Dedifferentiated amniotic fluid mesenchymal stem cell (primary cell): Measurements from ENCODE around the gene ZNF607.
A peak's percentile ranks its signal among the peaks of the same experiment; 100 is the strongest.
"Not testable (repeated sequence)": the region's sequence is repeated elsewhere in the genome, so short reads cannot be mapped to it uniquely, and the experiment has no call there.

Experiments used
- DNase-seq: peaks from one replicate; pipeline ENCODE4 v3.0.0-alpha.2; 2016; ENCODE audit errors: extremely low spot score

The ZNF607 gene

DNA sequence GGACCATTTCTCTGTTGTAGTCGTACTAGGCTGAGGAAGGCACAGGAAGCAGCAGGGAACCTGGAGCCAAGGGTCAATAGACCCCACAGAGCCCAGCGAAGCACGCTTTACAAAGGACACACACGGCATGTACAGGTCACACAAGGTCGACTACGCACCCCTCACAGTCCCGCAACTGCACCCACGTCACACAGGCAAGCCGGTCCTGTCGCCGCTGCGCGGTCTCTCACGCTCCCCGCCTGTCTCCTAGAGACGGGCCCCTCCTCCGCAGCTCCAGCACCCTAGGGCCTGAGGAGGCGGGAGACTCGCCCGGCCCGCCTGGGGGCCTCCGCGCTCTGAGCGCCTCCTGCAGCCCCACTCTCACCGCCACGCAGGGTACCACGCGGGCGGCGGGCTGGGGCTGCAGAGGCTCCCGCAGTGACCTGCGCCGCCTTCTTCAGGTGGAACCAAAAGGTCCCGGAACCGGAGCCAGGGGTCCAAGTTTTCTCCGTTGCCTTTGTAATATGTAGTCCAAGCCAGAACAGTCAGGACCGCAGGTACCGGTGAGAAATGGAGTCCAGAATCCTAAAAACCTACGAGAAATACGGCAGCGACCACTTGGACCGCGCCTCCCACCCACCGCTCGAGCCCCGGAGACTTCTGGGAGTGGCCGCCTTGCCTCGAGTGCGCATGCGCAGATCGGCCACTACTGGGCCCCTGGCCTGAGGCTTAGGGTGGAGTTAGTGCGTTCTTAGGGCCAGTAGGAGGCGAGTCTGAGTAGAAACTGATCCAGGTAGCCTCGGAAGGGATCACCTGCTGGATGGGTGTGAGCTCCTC lies at the start of gene ZNF607:
TSS of gene ZNF607 (minus strand) at position 651 of the 816 bp plus-strand sequence. CDS start 8,143 bp downstream, outside the sequence.
- DNase-seq: peak; percentile 73

DNA sequence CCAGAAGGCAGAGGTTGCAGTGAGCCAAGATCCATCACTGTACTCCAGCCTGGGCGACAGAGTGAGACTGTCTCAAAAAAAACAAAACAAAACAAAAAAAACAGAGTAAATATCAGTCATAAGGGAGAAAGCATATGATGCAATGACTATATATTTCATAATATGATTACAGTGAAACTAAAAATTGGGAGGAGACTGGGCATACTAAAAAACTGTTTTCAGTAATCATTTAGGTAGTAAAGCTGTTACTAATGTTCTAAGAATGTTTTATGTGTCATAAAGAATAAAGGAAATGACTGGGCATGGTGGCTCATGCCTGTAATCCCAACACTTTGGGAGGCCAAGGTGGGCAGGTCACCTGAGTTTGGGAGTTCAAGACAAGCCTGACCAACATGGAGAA lies 43.9 kb upstream of the ZNF607 start:
- DNase-seq: no peak

DNA sequence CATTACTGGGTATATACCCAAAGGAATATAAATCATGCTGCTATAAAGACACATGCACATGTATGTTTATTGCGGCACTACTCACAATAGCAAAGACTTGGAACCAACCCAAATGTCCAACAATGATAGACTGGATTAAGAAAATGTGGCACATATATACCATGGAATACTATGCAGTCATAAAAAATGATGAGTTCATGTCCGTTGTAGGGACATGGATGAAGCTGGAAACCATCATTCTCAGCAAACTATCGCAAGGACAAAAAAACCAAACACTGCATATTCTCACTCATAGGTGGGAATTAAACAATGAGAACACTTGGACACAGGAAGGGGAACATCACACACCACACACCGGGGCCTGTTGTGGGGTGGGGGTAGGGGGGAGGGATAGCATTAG lies 38.1 kb upstream of the ZNF607 start:
- DNase-seq: not testable (repeated sequence)

DNA sequence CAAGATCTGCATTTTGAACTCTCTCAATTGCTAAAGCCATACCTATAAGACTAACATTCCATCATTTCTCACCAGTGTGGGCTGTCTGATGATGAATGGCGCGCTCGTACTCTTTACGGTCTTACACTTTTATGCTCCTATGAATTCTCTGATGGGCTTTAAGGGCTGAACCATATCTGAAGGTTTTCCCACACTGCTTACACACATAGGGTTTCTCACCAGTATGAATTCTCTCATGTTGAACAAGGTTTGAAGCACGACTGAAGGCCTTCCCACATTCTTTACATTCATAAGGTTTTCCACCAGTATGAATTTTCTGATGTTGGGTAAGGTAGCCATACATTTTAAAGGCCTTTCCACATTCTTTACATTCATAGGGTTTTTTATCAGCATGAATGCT lies 18.8 kb upstream of the ZNF607 start:
- DNase-seq: no peak

DNA sequence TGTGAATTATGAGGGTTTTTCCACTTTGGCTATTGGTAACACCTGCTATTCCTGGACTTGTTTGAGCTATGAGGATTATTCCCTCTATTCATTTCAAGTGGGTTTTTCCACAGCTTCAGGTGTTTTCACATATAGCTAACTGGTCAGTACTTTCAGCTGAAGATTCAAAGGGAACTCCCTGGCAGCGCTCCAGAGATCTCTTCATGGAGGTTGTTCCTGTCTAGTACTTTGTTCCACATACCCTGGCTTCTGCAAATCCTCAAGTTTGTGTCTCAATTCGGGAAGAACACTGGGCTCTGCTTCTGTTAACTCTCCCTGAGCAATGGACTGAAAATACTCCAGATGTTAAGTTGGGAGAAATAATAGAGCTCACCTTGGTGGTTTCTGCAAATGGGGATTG lies 5.6 kb upstream of the ZNF607 start:
- DNase-seq: no peak

DNA sequence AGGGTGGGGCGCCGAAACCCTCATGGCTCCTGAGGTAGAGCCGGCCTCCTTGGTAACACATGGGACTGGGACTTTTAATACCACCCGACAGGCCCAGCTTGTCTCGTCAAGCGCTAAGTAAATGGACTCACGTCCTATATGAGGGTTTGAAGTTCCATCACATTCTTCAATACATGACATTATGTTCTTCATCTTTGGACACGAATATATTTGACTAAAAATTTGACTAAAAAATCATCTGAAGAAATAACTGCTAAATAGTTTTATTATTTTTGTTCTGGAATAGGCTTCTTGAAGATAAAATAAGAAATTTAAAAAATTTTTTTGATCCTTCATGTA lies 335 bp upstream of the ZNF607 start:
- DNase-seq: no peak

DNA sequence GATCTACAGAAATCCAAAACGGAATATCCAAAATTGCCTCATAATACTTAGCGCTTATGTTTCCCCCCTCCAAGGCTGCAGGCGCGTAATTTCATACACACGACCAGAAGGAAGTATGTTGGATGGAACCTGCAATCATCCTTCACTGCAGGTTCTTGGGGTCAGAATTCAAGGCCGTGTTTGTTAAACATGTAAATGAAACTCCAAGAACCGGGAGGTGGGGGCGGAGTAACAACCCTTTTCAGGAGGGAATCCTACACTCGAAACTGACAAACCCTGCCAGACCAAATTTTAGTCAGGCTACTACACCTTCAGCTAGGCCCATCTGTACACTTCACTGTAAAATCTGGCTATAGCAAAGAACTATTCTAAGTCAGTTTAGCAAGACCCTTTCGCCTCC lies 1.3 kb downstream of the ZNF607 start:
- DNase-seq: no peak

DNA sequence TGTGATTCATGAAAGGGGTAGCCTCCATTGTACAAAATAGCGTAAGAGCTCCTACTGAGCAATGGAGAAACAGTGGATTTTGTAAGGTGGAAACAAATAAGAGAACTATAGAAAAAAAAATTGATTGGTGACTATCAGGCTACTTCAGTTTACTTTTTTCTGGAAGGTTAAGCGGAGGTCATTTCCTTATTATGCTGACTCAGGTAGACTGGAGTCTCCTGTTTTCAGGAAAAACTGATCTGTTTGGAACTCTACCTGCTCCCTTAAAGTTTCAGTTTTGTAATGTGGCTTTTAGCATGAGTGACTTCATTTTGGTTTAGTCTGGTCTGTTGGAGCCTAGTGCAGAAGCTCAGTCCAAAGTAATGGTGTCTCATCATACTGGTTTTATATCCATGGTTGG lies 3.4 kb downstream of the ZNF607 start:
- DNase-seq: no peak

DNA sequence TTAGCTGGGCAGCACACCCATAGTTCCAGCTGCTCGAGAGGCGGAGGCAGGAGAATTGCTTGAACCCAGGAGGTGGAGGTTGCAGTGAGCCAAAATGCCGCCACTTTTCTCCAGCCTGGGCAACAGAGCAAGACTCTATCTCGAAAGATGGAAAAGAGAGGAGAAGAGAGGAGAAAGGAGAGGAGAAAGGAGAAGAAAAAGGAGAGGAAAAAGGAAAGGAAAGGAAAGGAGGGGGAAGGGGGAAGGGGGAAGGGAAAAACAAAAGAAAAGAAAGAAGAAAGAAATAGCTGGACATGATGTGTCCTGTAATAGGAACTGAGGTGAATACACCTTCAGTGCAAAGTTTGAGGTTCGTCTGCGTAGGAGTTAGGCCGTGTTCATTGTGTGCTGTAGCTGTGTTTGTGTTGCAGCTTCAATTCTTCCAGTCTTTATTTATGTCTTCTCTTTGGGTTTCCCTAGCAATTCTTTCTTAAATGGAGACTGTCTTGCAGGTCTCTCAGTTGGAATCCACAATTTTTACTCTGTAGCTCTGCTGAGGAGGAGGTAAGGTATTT lies 13.4 kb downstream of the ZNF607 start:
- DNase-seq: no peak

DNA sequence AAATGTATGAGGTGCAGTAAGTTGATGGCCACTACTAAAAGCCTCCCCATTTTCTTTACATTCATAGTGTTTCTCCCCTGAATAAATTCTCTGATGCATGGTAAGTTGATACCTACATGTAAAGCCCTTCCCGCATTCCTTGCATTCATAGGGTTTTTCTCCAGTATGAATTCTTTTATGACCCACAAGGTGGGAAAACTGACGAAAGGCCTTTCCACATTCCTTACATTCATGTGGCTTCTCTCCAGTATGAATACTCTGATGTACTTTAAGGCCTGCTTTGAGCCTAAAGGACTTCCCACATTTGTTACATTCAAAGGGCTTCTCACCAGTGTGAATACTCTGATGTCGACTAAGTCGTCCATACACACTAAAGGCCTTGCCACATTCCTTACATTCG lies 20.5 kb downstream of the ZNF607 start:
- no peak for DNase-seq

DNA sequence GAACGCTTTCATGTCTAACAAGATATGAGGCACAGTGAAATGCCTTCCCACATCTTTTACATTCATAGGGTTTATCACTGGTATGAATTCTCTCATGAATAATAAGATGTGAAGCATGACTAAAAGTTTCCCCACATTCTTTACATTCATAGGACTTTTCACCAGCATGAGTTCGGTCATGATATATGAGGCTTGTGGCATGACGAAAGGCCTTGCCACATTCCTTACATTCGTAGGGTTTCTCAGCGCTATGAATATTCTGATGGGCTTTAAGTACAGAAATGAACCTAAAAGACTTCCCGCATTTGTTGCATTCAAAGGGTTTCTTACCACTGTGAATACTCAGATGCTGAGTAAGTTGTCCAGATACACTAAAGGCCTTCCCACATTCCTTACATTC lies 21.3 kb downstream of the ZNF607 start:
- no peak for DNase-seq

DNA sequence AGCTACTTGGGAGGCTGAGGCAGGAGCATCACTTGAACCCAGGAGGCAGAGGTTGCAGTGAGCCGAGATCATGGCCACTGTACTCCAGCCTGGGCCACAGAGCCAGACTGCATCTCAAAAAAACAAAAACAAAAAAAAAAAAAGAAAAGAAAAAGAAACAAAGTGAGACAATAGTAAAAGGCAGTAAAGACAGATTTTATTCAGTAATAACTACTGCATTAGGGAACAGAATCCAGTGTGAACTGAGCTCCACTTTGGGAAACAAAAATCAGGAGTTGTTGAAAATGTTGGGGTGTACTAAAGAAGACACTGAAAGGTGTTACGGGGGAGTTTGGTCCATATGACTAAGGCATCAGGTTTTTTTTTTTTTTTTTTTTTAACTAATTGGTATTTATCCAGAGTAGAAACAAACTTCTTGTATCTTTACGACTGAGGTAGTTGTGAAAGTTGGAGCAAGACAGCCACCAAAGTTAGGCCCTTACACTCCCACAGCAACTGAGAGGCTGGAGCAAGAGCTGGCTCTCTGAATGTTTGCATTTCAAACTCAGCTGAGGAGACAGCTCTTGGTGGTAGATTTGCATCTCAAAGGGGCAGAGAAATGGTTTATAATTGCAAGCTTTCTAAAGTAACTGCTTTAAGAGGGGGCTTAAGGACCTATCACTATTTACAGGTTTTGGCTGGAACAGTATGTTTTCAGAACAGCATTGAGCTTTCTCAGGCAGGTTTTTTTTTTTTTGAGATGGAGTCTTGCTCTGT lies 24.2 kb downstream of the ZNF607 start:
- no peak for DNase-seq

DNA sequence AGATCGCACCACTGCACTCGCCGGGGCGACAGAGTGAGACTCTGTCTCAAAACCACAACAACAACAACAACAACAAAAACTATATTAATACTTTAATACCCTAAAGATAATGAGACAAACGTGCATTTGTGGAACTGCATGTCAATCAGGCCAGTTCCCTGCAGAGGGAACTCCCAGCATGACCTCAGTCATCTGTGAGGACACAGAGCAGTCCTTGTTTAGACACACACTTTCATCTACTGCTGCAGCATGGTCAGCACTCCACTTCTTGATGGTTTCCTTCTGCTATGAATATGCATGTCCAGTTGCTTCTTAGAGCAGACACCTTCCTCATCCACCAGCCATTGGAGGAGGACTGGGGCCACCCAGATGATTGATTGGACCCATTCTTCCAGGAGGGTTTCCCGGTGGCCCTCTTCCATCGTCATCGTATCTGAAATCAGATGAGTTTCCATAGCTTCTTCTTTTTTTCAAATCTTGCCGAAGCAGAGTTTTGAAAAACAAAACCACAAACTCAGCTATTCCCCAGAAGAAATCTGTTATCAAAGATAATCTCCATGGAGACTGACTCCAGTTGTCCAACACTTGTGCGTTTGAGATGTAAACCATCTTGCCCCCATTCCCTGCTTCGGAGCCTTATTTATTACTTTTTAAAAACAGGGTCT lies 26.5 kb downstream of the ZNF607 start:
- no peak for DNase-seq

DNA sequence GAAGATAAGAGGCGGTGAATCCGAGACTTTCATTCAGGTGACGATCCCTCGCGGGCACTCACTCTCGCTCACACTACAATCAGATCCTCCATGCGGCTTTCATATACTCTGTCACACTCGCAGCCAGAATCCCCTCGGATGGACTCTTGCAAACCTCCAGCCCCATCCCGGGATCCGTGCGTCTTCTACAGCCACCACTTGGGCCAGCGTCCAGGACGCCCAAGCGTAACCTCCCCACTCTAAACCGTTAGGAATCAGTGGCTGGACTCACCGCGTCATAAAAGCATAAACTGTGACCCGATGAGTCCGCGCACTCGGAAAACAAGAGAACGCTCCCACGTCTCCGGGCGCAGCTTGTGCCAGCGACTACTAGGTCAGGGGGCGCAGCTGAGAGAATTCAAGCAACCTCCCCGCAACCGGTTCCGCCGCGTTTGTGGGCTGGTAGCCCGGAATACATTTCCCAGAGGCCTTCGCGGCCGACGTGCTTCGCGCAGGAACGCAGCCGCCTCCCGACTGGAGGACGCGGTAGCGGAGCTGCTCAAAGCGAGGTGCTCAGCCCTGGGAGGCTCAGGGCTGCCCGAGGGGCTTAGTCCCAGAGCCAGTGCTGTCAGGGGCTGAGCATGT lies 27.6 kb downstream of the ZNF607 start:
- peak; percentile 54 for DNase-seq

DNA sequence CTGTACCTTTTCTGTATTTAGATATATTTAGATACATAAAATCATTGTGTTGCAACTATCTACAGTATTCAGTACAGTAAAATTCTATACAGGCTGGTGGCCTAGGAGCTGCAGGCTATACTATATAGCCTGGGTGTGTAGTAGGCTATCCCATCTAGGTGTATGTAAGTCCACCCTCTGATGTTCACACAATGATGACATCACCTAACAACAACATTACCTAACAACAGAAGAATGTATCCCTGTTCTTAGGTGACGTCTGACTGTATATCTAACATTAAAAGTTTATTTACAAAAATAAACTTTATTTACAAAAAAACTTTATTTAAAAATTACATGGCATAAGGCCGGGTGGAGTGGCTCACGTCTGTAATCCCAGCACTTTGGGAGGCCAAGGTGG lies 36.0 kb downstream of the ZNF607 start:
- no peak for DNase-seq

DNA sequence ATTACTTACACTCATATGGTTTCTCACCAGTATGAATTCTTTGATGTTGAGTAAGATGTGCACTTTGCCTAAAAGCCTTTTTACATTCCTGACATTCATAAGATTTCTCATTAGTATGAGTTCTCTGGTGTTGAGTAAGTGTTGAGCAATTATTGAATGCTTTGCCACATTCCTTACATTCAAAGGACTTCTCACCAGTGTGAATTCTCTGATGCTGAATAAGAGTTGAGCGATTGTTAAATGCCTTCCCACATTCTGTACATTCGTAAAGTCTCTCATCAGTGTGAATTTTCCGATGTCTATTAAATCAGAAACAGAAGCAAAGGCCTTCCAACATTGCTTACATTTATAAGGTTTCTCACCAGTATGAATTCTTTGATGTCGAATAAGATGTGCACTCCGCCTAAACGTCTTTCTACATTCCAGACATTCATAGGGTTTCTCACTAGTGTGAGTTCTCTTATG lies 50.1 kb downstream of the ZNF607 start:
- no peak for DNase-seq

DNA sequence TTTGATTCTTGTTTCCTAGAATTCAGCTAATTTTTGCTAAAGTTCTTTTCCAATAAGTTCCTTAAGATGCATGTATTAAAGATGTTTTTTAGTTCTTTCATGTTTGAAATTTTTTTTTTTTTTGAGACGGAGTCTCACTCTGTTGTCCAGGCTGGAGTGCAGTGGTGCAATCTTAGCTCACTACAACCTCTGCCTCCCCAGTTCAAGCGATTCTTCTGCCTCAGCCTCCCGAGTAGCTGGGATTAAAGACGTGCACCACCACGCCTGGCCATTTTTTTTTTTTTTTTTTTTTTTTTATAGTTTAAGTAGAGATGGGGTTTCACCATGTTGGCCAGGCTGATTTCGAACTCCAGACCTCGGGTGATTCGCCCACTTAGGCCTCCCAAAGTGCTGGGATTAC lies 62.4 kb downstream of the ZNF607 start:
- DNase-seq: not testable (repeated sequence)

DNA sequence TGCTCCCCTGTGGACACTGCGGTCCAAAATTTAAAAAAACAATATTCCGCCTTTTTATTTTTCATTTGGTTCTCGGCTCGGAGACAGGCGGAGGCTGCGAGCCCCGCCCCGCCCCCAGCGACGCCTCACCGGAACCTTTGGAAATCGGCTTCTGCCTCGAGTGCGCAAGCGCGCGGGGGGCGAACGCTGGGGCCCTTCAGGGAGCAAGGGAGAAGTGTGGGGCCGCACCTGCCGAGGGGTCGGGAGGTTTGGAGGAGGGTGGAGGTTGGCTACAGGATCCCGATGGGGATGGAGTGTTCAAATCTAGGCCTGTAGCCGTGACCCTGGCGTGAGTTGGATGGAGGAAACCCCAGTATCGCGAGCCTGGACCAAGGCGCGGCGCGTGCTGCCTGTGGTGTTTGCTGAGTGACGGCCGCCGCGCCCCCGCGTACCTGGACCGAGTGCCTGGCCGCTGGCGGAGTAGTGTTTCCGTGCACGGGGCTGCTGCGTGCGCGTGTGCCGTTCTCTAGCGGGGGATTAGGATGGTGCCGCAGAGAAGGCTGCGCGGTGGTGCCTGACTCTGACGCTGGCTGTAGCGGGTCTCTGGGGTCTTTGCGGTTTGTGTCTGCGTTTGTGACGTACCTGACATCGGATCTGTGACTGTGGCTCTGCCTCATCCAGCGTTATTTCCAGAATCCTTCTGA lies 63.7 kb downstream of the ZNF607 start:
- DNase-seq: peak; percentile 44

DNA sequence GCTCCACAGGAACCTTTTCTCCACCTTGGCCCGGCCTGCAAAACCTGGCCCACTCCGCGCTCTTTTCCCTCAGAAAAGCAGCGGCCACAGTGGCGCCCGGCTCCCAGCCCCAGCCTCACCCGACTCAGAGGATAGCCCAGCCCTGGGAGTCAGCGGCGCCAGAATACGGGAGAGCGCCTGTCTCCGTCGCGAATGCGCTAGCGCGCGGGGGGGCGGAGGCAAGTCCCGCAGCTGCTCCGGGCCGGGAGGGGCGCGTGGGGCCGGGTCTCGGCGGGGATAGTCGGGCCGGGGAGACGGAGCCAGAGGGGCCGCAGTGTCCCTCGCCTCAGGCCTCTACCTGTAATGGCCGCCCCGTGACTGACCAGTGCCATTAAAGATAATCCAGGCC lies 64.3 kb downstream of the ZNF607 start, which contains the start of gene ZFP30:
TSS of gene ZFP30 (minus strand) at position 165 of the 388 bp plus-strand sequence. CDS start 7,643 bp downstream, outside the sequence.
- peak; percentile 71 for DNase-seq

DNA sequence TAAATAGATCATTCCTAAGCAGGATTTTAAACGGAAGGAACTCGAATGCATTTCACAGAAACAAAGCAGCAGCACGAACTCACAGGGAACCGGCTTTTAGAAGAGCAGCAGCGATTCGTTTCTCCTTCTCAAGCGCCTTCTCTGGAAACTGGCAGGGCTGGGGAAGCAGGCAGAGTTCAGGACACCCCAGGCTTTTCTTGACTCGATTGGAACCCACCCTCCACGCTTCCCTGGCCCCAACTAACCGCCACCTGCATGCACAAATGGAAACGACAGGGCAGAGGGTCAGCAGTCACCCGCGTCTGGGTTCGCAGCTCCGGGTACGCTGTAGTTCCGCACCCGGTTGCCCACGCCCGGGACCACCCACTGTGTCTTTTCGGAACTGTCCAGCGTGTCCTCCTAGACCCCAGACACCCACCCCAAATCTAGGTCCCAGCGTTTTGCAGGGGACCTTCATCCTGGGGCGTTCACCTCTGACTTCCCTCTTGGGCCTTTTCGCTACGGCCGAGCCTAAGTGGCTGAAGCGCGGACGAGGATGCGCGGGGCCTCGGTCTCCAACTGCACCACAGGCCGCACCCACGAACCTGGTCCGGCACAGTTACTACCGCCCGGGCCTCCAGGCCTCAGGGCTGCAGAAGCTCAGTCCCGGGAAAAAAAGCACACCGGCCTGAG lies 64.8 kb downstream of the ZNF607 start:
- DNase-seq: peak; percentile 17

DNA sequence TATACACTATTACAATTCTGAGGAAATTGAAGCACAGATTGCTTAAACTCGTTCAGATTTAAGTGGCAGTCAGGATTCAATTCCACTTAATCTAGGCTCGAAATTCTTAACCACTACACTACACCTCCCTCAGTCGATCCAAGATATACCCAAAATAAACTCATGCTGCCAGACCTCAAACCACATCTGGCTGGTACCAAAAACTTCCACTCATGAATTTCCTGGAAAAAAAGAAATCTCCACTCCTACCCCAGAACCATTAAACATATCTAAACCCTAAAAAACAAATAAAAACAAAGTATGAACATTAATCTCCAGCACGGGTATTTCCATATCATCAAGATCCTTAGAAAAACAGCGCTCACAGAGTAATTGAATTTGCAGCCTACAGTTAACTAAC lies 65.4 kb downstream of the ZNF607 start:
- DNase-seq: no peak
